ENCODE measurements around the gene CGNL1.
A peak's percentile ranks its signal among the peaks of the same experiment; 100 is the strongest.

CGNL1 gene

DNA sequence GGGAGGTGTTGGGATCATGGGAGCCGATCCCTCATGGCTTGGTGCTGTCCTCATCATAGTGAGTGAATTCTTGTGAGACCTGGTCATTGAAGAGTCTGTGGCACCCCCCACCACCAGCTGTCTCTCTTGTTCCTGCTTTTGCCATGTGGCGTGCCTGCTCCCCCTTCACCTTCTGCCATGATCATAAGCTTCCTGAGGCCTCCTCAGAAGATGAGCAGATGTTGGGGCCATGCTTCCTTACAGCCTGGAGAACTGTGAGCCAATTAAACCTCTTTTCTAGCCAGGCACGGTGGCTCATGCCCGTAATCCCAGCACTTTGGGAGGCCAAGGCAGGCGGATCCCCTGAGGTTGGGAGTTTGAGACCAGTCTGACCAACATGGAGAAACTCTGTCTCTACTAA, 37.0 kb upstream of the CGNL1 start:
- DNase-seq (ENCODE audit: low read depth): no peak
- TF ChIP-seq, protein P1, sequence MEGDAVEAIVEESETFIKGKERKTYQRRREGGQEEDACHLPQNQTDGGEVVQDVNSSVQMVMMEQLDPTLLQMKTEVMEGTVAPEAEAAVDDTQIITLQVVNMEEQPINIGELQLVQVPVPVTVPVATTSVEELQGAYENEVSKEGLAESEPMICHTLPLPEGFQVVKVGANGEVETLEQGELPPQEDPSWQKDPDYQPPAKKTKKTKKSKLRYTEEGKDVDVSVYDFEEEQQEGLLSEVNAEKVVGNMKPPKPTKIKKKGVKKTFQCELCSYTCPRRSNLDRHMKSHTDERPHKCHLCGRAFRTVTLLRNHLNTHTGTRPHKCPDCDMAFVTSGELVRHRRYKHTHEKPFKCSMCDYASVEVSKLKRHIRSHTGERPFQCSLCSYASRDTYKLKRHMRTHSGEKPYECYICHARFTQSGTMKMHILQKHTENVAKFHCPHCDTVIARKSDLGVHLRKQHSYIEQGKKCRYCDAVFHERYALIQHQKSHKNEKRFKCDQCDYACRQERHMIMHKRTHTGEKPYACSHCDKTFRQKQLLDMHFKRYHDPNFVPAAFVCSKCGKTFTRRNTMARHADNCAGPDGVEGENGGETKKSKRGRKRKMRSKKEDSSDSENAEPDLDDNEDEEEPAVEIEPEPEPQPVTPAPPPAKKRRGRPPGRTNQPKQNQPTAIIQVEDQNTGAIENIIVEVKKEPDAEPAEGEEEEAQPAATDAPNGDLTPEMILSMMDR (conservative IDR thresholded peaks at IDR 0.05; ENCODE audit: low read length): no peak
- H3K4me3 ChIP-seq (ENCODE audit: low read length): no peak overlapping the region

DNA sequence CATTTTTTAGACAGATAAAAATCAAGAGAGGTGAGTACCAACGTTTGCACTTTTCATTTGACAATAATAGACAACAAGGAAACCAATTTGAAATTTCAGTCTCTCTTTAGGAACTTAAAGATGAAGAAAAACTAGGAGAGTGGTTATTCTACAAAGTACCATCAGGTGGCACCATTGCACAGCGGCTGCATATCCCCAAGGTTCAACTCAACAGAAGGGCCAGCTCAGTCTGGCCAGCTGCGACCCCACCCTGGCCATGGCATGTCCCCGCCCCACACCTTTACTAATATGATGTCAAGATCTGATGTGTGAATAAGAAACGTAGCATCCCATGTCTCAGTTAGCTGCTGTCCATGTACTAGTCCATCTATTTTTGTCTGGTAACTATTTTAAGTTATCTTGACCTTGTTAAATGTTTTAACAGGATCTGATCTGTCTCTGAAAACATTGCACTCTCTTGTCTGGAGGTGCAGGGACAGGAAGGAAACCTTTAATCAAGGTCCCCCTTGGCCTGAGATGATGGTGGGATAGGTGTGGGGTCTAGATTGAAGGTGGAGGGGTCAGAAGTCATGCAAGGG, 35.5 kb upstream of the CGNL1 start:
- DNase-seq (ENCODE audit: low read depth): peak; percentile 62
- H3K4me3 ChIP-seq (ENCODE audit: low read length): no peak overlapping the region
- TF ChIP-seq, protein P1 (conservative IDR thresholded peaks at IDR 0.05; ENCODE audit: low read length): peak; percentile 91

DNA sequence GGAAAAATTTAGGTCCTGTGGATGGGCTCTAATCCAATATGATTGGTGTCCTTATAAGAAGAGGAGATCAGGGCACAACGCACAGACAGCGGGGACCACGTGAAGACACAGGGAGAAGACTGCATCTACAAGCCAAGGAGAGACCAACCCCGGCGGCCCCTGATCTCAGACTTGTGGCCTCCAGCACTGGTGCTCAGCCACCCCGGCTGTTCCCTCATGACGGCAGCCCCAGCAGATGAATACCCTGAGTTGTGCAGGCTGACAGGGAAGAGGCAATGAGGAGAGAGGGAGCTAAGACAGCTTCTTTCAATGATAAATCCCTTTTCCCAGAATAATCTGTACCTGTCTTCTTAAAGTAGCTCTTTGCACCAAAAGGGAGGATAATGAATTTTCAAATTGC, 33.3 kb upstream of the CGNL1 start:
- no peak overlapping the region for H3K4me3 ChIP-seq (ENCODE audit: low read length)
- DNase-seq (ENCODE audit: low read depth): no peak
- TF ChIP-seq, protein P1 (conservative IDR thresholded peaks at IDR 0.05; ENCODE audit: low read length): no peak

GRCh38 chr15:57343498-57343897, 32.8 kb upstream of the CGNL1 start:
- DNase-seq (ENCODE audit: low read depth): no peak
- TF ChIP-seq, protein P1 (conservative IDR thresholded peaks at IDR 0.05; ENCODE audit: low read length): no peak
- H3K4me3 ChIP-seq (ENCODE audit: low read length): no peak overlapping the region

DNA sequence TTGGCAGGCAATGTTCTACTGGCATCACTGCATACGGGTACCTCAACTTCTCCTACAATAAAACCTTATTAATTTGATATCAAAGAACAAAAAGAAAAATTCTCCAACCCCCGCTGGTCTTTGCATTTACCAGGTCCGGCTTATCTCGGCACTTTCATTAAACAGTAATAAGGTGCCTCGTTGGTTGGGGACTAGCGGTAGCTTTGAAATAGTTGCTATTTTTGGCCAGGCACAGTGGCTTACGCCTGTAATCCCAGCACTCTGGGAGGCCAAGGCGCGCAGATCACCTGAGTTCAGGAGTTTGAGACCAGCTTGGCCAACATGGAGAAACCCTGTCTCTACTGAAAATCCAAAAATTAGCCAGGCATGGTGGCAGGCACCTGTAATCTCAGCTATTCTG, 32.0 kb upstream of the CGNL1 start:
- TF ChIP-seq, protein P1 (conservative IDR thresholded peaks at IDR 0.05; ENCODE audit: low read length): no peak
- no peak overlapping the region for H3K4me3 ChIP-seq (ENCODE audit: low read length)
- DNase-seq (ENCODE audit: low read depth): no peak

DNA sequence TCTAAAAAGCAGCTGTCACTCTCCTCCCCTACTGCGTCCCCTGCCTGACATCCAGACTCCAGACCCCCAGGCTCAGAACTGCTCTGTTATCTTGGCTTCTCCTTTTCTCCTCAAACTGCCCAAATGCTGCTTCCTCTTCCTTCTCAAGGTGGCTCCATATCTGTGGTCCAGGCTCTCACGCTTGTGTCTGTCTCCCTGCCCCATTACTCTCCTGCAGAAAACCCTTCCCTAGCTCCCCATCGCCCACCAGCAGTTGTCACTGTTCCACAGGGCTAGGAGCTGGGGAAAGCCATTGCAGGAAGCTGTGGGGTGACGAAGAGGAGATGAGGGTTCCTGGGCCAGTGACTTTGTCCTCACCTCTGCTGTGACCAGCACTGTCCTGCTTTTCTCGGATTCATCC, 30.7 kb upstream of the CGNL1 start:
- no peak overlapping the region for H3K4me3 ChIP-seq (ENCODE audit: low read length)
- TF ChIP-seq, protein P1 (conservative IDR thresholded peaks at IDR 0.05; ENCODE audit: low read length): peak; percentile 22
- DNase-seq (ENCODE audit: low read depth): no peak

GRCh38 chr15:57348081-57348480, 28.2 kb upstream of the CGNL1 start:
- no peak for DNase-seq (ENCODE audit: low read depth)
- H3K4me3 ChIP-seq (ENCODE audit: low read length): no peak overlapping the region
- TF ChIP-seq, protein P1 (conservative IDR thresholded peaks at IDR 0.05; ENCODE audit: low read length): no peak

Data from AG10803 (cell line).